A673 (cell line): ENCODE measurements around the gene TACC2. TPM values are rescaled to one million over a fixed set of nuclear protein-coding genes. Genes with fewer than 3 reads are reported as not detected.

Experiments used
- BruUV-seq: library from RNA; stranded (reverse); fragments of 400-500 nt; replicated peaks from 2 replicates; lab custom pipeline; 2021; lab: Mats Ljungman, UMichigan
- CTCF ChIA-PET: fragments of 300-600 bp; sonication (Branson Sonifier 250); formaldehyde crosslinking; loops from one replicate; lab custom pipeline; 2022; ENCODE audit warnings: antibody characterized with exemption; lab: Charles Lee
- POLR2A ChIA-PET: fragments of 300-600 bp; sonication (Branson Sonifier 250); formaldehyde crosslinking; loops from one replicate; lab custom pipeline; 2022; ENCODE audit warnings: antibody characterized with exemption; ENCODE audit not compliant: low non-redundant PET; lab: Charles Lee
- DNase-seq: peaks from one replicate; pipeline ENCODE4 v3.0.0-alpha.2; 2015; ENCODE audit warnings: low spot score
- H3K27ac ChIP-seq: fragments of 200-600 bp; sonication (generic); 2 replicates; pipeline ENCODE4 v1.5.1; 2016; ENCODE audit warnings: mixed run types, low read depth, mild to moderate bottlenecking, mixed read lengths, antibody characterized with exemption, low read length; ENCODE audit not compliant: poor library complexity, severe bottlenecking
- H3K27me3 ChIP-seq: fragments of 200-600 bp; sonication (generic); replicated peaks from 2 replicates; pipeline ENCODE4 v1.6.1; 2017; ENCODE audit warnings: mixed run types, low read depth, mild to moderate bottlenecking, mixed read lengths, antibody characterized with exemption, low read length; ENCODE audit not compliant: insufficient read depth, poor library complexity
- H3K36me3 ChIP-seq: fragments of 200-600 bp; sonication (generic); 2 replicates; pipeline ENCODE4 v1.6.1; 2016; ENCODE audit warnings: mixed run types, mild to moderate bottlenecking, mixed read lengths, antibody characterized with exemption, low read length; ENCODE audit not compliant: insufficient read depth, poor library complexity, severe bottlenecking
- H3K4me1 ChIP-seq: fragments of 200-600 bp; sonication (generic); 2 replicates; pipeline ENCODE4 v1.6.1; 2017; ENCODE audit warnings: mixed run types, mild to moderate bottlenecking, mixed read lengths, antibody characterized with exemption, low read length; ENCODE audit not compliant: insufficient read depth, poor library complexity, severe bottlenecking
- H3K4me3 ChIP-seq: fragments of 200-600 bp; sonication (generic); 2 replicates; pipeline ENCODE4 v1.5.1; 2016; ENCODE audit warnings: low read depth, mixed run types, mild to moderate bottlenecking, mixed read lengths, low read length; ENCODE audit not compliant: poor library complexity, severe bottlenecking
- H3K9me3 ChIP-seq: fragments of 200-600 bp; sonication (generic); 2 replicates; pipeline ENCODE4 v1.6.1; 2016; ENCODE audit warnings: mixed run types, low read depth, mild to moderate bottlenecking, mixed read lengths, antibody characterized with exemption, low read length; ENCODE audit not compliant: poor library complexity, severe bottlenecking
- EZH2 ChIP-seq: fragments of 200-600 bp; sonication (generic); IDR thresholded peaks from 2 replicates; pipeline ENCODE4 v1.6.1; 2017; ENCODE audit warnings: borderline replicate concordance, low read depth, mild to moderate bottlenecking, mixed read lengths, antibody characterized with exemption, low read length; ENCODE audit not compliant: poor library complexity, severe bottlenecking
- intact Hi-C: fragments of 100-400 bp; cut with micrococcal nuclease; formaldehyde crosslinking; loops from one replicate; pipeline ENCODE4 v1.10.0; 2022; ENCODE audit not compliant: unreplicated experiment
- total RNA-seq: library from RNA; stranded (reverse); gene quantifications from 2 replicates; pipeline ENCODE4 v1.2.3, GENCODE V29; 2021
- TF ChIP-seq, protein P1 (sequence below): fragments of 300-800, 200-600 bp; sonication (generic); conservative IDR thresholded peaks from 2 replicates; pipeline ENCODE4 v1.5.1; 2017; ENCODE audit warnings: low read depth, mild to moderate bottlenecking, antibody characterized with exemption, low read length, moderate library complexity, mixed read lengths

TACC2 gene
- total RNA-seq, 1 experiment from 2014 or later, result 0.62 TPM

DNA sequence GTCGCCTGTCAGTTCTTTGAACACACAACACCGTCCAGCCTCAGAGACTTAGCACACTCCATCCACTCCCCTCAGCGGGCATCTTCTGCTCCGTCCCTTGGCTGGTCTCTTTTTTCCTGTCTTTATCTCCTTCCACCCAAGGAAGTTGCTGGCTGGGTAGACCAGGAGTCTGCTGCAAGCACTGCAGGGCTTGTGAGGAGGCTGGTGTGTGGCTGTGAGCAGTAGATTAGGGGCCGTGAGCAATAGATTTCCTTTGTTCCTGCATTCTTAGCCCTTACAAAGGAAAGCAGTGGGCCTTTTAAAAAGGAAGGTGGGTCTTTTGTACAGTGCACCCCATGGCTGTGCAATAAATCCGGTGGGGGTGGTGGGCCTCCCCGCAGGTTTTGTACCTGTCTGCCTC lies 181.8 kb downstream of the TACC2 start:
- no peaks in the 10 kb centered on the region for H3K4me1 ChIP-seq
- CTCF ChIA-PET, result no interaction called here
- POLR2A ChIA-PET, result no interaction called here

DNA sequence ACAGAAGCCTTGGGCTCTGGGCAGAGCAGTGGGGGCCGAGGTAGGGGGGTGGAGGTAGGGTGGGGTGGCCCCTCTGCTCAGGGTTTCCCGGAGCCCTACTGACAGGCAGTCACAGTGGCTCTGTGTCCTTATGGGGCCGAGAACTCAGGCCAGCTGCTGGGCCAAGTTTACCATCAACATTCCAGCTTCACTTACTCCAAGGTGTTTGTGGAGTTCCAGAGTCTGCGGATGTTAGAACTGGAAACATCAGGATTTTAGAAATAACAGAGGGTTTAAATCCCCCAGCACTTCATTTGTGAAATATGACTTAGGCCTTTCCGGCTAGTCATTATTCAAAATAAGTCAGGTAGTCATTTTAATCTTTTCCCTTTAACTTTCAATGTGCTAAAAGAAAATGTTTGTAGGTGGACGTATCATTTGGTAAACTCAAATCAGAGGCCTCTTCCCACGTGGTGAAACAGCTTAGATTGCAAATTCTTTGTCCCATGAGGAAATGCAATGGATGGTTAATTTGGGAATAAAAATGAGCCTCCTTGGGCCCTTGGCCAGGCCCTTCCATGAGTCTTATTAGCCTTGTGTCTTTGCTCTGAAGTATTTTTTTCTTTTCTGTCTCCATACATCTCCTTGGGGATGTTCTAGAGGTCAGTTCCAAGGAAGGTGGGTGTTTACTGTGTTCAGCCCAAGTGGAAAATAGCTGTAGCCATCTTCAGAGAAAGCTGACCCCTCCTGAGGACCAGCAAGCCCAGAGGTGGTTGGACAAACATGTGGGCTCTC lies 182.5 kb downstream of the TACC2 start:
- Histone ChIP-seq H3K36me3 (no peaks in the 10 kb centered on the region), H3K4me3 (no peak overlapping the region), H3K27me3 (peaks cover 41% of the 10 kb centered on the region), H3K27ac (no peak overlapping the region), H3K9me3 (no peaks in the 10 kb centered on the region), H3K4me1 (no peaks in the 10 kb centered on the region)
- DNase-seq, result no peak
- POLR2A ChIA-PET, result no interaction called here
- CTCF ChIA-PET, result no interaction called here
- TF ChIP-seq, protein P1, sequence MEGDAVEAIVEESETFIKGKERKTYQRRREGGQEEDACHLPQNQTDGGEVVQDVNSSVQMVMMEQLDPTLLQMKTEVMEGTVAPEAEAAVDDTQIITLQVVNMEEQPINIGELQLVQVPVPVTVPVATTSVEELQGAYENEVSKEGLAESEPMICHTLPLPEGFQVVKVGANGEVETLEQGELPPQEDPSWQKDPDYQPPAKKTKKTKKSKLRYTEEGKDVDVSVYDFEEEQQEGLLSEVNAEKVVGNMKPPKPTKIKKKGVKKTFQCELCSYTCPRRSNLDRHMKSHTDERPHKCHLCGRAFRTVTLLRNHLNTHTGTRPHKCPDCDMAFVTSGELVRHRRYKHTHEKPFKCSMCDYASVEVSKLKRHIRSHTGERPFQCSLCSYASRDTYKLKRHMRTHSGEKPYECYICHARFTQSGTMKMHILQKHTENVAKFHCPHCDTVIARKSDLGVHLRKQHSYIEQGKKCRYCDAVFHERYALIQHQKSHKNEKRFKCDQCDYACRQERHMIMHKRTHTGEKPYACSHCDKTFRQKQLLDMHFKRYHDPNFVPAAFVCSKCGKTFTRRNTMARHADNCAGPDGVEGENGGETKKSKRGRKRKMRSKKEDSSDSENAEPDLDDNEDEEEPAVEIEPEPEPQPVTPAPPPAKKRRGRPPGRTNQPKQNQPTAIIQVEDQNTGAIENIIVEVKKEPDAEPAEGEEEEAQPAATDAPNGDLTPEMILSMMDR, result no peak
- TF ChIP-seq EZH2, result no peak
- BruUV-seq, result no TSS peak
- intact Hi-C loops, result no loop called here

More for the DNA sequence above, 181.8 kb downstream of the TACC2 start:
- Histone ChIP-seq H3K9me3 (no peaks in the 10 kb centered on the region), H3K36me3 (no peaks in the 10 kb centered on the region), H3K4me3 (no peak overlapping the region), H3K27ac (no peak overlapping the region), H3K27me3 (peaks cover 48% of the 10 kb centered on the region)
- TF ChIP-seq, protein P1, result no peak
- TF ChIP-seq EZH2, result no peak
- BruUV-seq, result no TSS peak
- DNase-seq, result no peak
- intact Hi-C loops, result no loop called here

DNA sequence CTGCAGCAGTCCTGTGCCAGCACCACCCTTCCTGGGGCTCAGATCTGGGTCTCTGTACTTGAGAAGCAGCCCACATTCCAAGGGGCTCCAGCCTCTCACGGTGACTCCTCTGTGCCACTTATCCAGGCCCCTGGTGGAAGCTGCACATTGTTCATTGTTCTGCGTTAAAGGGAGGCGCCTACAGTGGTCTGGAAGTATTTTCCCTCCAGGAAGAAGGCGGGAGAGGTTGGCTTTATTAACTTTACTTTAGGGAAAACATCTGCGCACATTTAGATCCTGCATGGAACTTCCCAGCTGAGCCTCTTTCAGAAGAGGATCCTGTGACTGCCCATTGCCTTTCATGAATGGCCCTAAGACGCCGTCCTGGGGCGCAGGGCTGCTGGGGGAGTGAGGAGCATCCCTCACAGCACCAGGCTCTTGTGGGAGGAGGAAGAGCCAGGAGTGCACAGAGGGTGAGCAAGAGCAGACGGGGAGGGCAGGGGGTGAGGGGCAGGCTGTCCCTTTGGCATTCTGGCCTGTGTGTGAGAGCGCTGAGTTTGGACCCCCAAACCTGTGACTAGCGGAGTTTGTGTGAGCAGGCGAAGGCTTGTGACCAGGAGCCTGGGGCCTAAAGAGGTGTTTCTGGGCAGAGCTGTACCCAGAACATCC lies 183.5 kb downstream of the TACC2 start:
- H3K4me3 ChIP-seq, result no peak overlapping the region

More for the DNA sequence above, 183.5 kb downstream of the TACC2 start:
- BruUV-seq, result no TSS peak
- Histone ChIP-seq H3K4me1 (no peaks in the 10 kb centered on the region), H3K9me3 (no peaks in the 10 kb centered on the region), H3K27ac (no peak overlapping the region), H3K36me3 (no peaks in the 10 kb centered on the region), H3K27me3 (peaks cover 31% of the 10 kb centered on the region)
- DNase-seq, result no peak
- POLR2A ChIA-PET, result no interaction called here
- intact Hi-C loops, result no loop called here
- TF ChIP-seq, protein P1, result no peak
- TF ChIP-seq EZH2, result no peak
- CTCF ChIA-PET, result no interaction called here
